Tibial nerve (tissue), 4 donors: ENCODE measurements around the gene CEP128.

Experiments used
- CTCF ChIP-seq, 5 experiments: fragments of 200-600 bp in 3 of 5; fragments of 450-650 bp in 2 of 5; sonication (generic) in 3 of 5; IDR thresholded peaks; one replicate each; pipeline ENCODE4 v1.5.1; 2016 to 2019; ENCODE audit warnings: antibody characterized with exemption in 5 of 5, mild to moderate bottlenecking in 3 of 5, moderate library complexity in 2 of 5
- EP300 ChIP-seq, 2 donors: sonication (generic); formaldehyde crosslinking; IDR thresholded peaks; one replicate each; pipeline ENCODE4 v1.6.1; 2017; ENCODE audit warnings: antibody characterized with exemption in 2 of 2, mild to moderate bottlenecking in 1 of 2
- POLR2A ChIP-seq, 2 donors: fragments of 450-650 bp; IDR thresholded peaks; one replicate each; pipeline ENCODE4 v1.6.1; 2017; ENCODE audit warnings: antibody characterized with exemption in 2 of 2, mild to moderate bottlenecking in 2 of 2, moderate library complexity in 2 of 2

- TF ChIP-seq CTCF (IDR thresholded peaks at IDR 0.05) (no peak), POLR2A (IDR thresholded peaks at IDR 0.05) (no peak), EP300 (IDR thresholded peaks at IDR 0.05) (no peak)
These were observed 96.7 kb downstream of the CEP128 start for GRCh38 chr14:80844872-80845271.
